NCI-H510A (cell line): Measurements from ENCODE around the gene EFCAB9.

Experiments used
- DNase-seq: peaks from one replicate; lab custom pipeline; 2025; lab: John Stamatoyannopoulos, UW

EFCAB9 gene

GRCh38 chr5:172243302-172243701, 49.3 kb downstream of the EFCAB9 start:
- DNase-seq: no peak

- DNase-seq: no peak
Observed at GRCh38 chr5:172245046-172245445, 51.1 kb downstream of the EFCAB9 start.

- no peak for DNase-seq
Observed at GRCh38 chr5:172245703-172246125, 51.7 kb downstream of the EFCAB9 start.

- no peak for DNase-seq
Observed at GRCh38 chr5:172248637-172249036, 54.7 kb downstream of the EFCAB9 start.

GRCh38 chr5:172251419-172251818, 57.4 kb downstream of the EFCAB9 start:
- DNase-seq: no peak

GRCh38 chr5:172252501-172252900, 58.5 kb downstream of the EFCAB9 start:
- no peak for DNase-seq
